ENCODE data around the gene SP5. TPM values are rescaled to one million over a fixed set of nuclear protein-coding genes. Genes with fewer than 3 reads are reported as not detected.
"Not testable (repeated sequence)": the region's sequence is repeated elsewhere in the genome, so short reads cannot be mapped to it uniquely, and the experiment has no call there.

Gene SP5
- total RNA-seq, 2 donors from 2014 or later = 0.33 TPM; not detected in 1

DNA sequence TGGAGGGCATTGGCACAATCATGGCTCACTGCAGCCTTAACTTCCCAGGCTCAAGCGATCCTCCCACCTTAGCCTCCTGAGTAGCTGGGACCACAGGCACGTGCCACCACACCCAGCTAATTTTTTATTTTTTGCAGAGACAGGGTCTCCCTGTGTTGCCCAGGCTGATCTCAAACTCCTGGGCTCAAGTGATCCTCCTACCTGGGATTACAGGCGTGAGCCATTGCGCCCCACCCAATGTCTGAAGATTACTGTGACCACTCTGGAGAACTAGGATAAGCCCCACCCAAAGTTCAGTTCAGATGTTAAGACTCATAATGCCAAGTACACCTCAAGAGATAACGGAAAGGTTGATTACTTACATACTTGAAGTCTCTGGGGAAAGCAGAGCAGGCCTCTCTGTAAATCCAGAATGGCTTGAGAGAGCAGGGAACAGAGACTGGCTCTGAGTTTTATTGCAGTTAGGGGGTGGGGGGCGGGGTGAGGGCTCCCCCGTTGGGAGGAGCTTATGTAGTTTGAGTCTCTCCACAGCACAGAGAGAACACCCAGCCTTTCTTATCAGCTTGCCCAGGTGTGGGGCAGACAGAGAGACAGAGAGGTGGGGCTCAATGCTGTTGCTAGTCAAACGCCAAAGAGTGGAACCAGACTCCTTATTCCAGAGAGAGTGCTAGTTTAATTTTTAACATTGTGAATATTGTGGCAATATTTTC is 28.5 kb downstream of the SP5 start:
- no peaks in the 10 kb centered on the region for H3K36me3 ChIP-seq
- TF ChIP-seq, protein P1, sequence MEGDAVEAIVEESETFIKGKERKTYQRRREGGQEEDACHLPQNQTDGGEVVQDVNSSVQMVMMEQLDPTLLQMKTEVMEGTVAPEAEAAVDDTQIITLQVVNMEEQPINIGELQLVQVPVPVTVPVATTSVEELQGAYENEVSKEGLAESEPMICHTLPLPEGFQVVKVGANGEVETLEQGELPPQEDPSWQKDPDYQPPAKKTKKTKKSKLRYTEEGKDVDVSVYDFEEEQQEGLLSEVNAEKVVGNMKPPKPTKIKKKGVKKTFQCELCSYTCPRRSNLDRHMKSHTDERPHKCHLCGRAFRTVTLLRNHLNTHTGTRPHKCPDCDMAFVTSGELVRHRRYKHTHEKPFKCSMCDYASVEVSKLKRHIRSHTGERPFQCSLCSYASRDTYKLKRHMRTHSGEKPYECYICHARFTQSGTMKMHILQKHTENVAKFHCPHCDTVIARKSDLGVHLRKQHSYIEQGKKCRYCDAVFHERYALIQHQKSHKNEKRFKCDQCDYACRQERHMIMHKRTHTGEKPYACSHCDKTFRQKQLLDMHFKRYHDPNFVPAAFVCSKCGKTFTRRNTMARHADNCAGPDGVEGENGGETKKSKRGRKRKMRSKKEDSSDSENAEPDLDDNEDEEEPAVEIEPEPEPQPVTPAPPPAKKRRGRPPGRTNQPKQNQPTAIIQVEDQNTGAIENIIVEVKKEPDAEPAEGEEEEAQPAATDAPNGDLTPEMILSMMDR (IDR thresholded peaks at IDR 0.05) = no peak
- no peaks in the 10 kb centered on the region for H3K4me1 ChIP-seq
- no peak overlapping the region for H3K27ac ChIP-seq
- H3K4me3 ChIP-seq = no peak overlapping the region
- H3K27me3 ChIP-seq = no peaks in the 10 kb centered on the region
- no peaks in the 10 kb centered on the region for H3K9me3 ChIP-seq
- DNase-seq (ENCODE audit: low spot score) = no peak

DNA sequence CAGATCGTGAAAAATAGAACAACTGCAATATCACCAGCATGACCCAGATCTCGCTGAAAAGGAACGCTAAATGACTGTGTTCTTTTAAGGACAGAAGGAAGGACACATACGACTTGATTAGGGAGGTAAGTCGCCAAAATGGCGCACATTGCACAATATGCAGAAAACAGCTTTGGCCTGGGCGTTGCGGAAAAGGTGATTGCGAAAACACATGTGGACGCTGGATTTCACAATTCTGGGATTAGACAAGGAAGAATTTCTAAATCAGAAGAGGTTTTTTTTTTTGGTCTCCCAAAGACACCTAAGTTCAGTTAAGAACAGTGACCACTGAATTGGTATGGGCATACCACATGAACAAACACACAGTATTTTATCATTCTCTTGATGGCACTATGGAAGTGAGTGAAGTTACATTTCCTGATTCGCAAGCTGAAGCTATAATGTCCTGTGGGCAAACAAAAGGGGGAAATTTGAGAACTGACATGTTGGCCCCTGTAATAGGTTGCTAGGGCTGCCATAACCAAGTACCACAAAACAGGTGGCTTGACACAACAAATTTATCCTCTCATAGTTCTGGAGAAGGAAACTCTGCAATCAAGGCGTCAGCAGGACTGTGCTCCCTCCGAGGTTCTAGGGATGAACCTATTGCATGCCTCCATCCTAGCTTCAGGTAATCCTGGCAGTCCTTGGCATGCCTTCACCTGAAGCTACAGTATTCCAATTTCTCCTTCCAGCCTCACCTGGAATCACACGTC is 29.3 kb downstream of the SP5 start:
- Histone ChIP-seq H3K4me3 (no peak overlapping the region), H3K4me1 (no peaks in the 10 kb centered on the region), H3K36me3 (no peaks in the 10 kb centered on the region), H3K9me3 (no peaks in the 10 kb centered on the region), H3K27me3 (no peaks in the 10 kb centered on the region), H3K27ac (no peak overlapping the region)
- TF ChIP-seq, protein P1 (IDR thresholded peaks at IDR 0.05) = no peak
- DNase-seq (ENCODE audit: low spot score) = no peak

DNA sequence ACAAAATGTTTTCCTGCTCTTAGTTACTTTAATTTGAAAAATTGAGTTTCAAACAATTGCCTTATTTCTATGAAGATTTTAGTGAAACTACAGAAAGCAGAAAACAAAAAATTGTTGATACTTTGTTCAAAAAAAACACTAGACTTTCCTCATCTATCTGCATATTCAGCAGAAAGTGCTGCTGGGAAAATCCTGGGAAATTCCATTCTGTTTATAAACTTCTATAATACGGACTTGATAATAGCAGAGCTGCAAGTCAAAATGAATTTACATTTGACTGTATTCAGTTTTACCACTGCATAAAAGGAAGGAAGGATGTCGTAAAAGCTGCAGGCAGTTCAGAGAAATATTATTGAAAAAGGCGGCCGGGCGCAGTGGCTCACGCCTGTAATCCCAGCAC is 30.2 kb downstream of the SP5 start:
- Histone ChIP-seq H3K4me3 (no peak overlapping the region), H3K27me3 (no peaks in the 10 kb centered on the region), H3K9me3 (no peaks in the 10 kb centered on the region), H3K36me3 (no peaks in the 10 kb centered on the region), H3K27ac (no peak overlapping the region), H3K4me1 (no peaks in the 10 kb centered on the region)
- DNase-seq (ENCODE audit: low spot score) = no peak
- TF ChIP-seq, protein P1 (IDR thresholded peaks at IDR 0.05) = no peak

DNA sequence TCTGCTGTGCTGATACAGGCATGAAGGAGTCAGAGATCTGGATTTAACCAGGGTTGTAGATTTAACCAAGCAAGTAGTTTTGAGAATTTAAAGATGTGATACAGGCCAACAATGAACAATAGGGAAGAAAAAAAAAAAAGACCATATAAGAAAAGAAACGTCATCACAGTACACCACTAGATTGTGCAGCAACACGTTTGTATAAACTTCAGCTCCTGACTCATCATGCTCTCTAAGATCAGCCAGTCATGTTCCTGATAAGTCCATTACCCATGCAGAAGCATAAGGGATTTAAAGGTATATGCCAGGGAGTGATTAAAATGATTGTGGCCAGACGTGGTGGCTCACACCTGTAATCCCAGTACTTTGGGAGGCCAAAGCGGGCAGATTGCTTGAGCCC is 32.8 kb downstream of the SP5 start:
- no peak for DNase-seq (ENCODE audit: low spot score)
- Histone ChIP-seq H3K9me3 (no peaks in the 10 kb centered on the region), H3K27ac (no peak overlapping the region), H3K27me3 (no peaks in the 10 kb centered on the region), H3K36me3 (no peaks in the 10 kb centered on the region), H3K4me1 (no peaks in the 10 kb centered on the region), H3K4me3 (no peak overlapping the region)
- TF ChIP-seq, protein P1 (IDR thresholded peaks at IDR 0.05) = no peak

DNA sequence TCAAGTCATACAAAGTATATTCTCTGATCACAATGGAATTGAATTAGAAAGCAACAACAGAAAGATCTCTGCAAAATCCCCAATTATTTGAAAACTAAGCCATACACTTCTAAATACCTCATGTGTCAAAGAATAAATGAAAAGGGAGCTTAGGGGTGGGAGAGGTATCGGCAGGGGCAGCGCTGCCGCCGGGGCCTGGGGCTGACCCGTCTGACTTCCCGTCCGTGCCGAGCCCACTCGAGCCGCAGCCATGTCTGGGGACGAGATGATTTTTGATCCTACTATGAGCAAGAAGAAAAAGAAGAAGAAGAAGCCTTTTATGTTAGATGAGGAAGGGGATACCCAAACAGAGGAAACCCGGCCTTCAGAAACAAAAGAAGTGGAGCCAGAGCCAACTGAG is 36.4 kb downstream of the SP5 start:
- not testable (repeated sequence) for H3K36me3 ChIP-seq; H3K27me3 ChIP-seq; H3K4me3 ChIP-seq; H3K9me3 ChIP-seq; H3K4me1 ChIP-seq; H3K27ac ChIP-seq; DNase-seq (ENCODE audit: low spot score)

DNA sequence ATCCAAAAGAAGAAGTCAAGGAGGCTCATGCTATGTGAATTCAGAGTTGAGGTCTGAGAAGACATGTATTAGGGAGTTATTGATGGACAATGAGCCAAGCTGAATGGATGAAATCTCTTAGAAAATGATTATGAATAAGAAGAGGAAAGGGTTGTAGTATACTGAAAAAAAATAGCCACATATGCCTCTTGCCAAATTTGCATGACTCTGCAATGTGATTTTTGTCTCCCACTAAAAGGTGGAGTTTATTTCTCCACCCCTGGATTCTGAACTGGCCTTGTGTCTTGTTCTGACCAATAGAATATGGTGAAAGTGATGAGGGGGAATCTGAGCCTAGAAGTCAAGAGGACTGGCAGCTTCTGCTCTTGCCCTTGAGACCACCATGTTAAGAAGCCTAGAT is 46.4 kb downstream of the SP5 start:
- no peaks in the 10 kb centered on the region for H3K36me3 ChIP-seq
- H3K27me3 ChIP-seq = no peaks in the 10 kb centered on the region
- H3K27ac ChIP-seq = no peak overlapping the region
- no peak for DNase-seq (ENCODE audit: low spot score)
- H3K4me3 ChIP-seq = no peak overlapping the region
- no peaks in the 10 kb centered on the region for H3K9me3 ChIP-seq
- TF ChIP-seq, protein P1 (IDR thresholded peaks at IDR 0.05) = no peak
- H3K4me1 ChIP-seq = no peaks in the 10 kb centered on the region
